RWPE2 (cell line): ENCODE data around the gene CRIM1.
A peak's percentile ranks its signal among the peaks of the same experiment; 100 is the strongest.

ENCODE experiments used
- ATAC-seq: fragments of 200-7000 bp; cut with Tn5 transposase; 3 replicates; pipeline ENCODE4 v1.9.1; 2021; ENCODE audit warnings: low read depth
- DNase-seq: peaks from one replicate; pipeline ENCODE4 v3.0.0-alpha.2; 2020; ENCODE audit warnings: low spot score
- H3K27ac ChIP-seq: fragments of 450-650 bp; 2 replicates; pipeline ENCODE4 v1.5.1; 2017; ENCODE audit warnings: mild to moderate bottlenecking; ENCODE audit not compliant: poor library complexity, severe bottlenecking
- H3K27me3 ChIP-seq: fragments of 250-450 bp; sonication (Bioruptor Pico); 2 replicates; pipeline ENCODE4 v1.5.1; 2021; ENCODE audit warnings: mild to moderate bottlenecking, moderate library complexity; ENCODE audit not compliant: insufficient read depth, poor library complexity, severe bottlenecking
- H3K36me3 ChIP-seq: fragments of 250-450 bp; sonication (Bioruptor Pico); 2 replicates; pipeline ENCODE4 v1.5.1; 2020; ENCODE audit warnings: low read depth, mild to moderate bottlenecking, moderate library complexity
- H3K4me1 ChIP-seq: fragments of 250-450 bp; sonication (Bioruptor Pico); 2 replicates; pipeline ENCODE4 v1.5.1; 2021; ENCODE audit warnings: mild to moderate bottlenecking, moderate library complexity; ENCODE audit not compliant: insufficient read depth, poor library complexity, severe bottlenecking
- H3K4me3 ChIP-seq: fragments of 250-450 bp; sonication (Bioruptor Pico); 2 replicates; pipeline ENCODE4 v1.5.1; 2021; ENCODE audit warnings: mild to moderate bottlenecking, moderate library complexity; ENCODE audit not compliant: severe bottlenecking
- H3K9me3 ChIP-seq: fragments of 250-450 bp; sonication (Bioruptor Pico); 2 replicates; pipeline ENCODE4 v1.5.1; 2021; ENCODE audit warnings: mild to moderate bottlenecking, moderate library complexity; ENCODE audit not compliant: severe bottlenecking
- CTCF ChIP-seq: fragments of 450-650 bp; IDR thresholded peaks from one replicate; pipeline ENCODE4 v1.5.1; 2017; ENCODE audit warnings: mild to moderate bottlenecking, moderate library complexity; ENCODE audit not compliant: poor library complexity, severe bottlenecking

The CRIM1 gene

GRCh38 chr2:36370281-36370680 is 14.7 kb downstream of the CRIM1 start:
- Histone ChIP-seq H3K4me3 (no peak overlapping the region), H3K4me1 (peaks cover 95% of the 10 kb centered on the region), H3K27ac (peak overlapping the region; percentile 98), H3K9me3 (no peaks in the 10 kb centered on the region), H3K36me3 (peaks cover 16% of the 10 kb centered on the region), H3K27me3 (no peaks in the 10 kb centered on the region)
- DNase-seq (no peak), ATAC-seq (no peak)
- TF ChIP-seq CTCF, result no peak

GRCh38 chr2:36371070-36371874 is 15.7 kb downstream of the CRIM1 start:
- peaks cover 16% of the 10 kb centered on the region for H3K36me3 ChIP-seq
- ATAC-seq (peak; percentile 0), DNase-seq (no peak)
- H3K27ac ChIP-seq, result peak overlapping the region; percentile 98
- H3K4me1 ChIP-seq, result peaks cover 98% of the 10 kb centered on the region
- no peaks in the 10 kb centered on the region for H3K9me3 ChIP-seq
- no peaks in the 10 kb centered on the region for H3K27me3 ChIP-seq
- TF ChIP-seq CTCF, result no peak
- H3K4me3 ChIP-seq, result no peak overlapping the region

GRCh38 chr2:36371928-36372391 is 16.4 kb downstream of the CRIM1 start:
- peak; percentile 34 for TF ChIP-seq CTCF
- peak overlapping the region; percentile 98 for H3K27ac ChIP-seq
- ATAC-seq (peak; percentile 55), DNase-seq (no peak)
- H3K4me1 ChIP-seq, result peaks cover 98% of the 10 kb centered on the region
- peaks cover 16% of the 10 kb centered on the region for H3K36me3 ChIP-seq
- no peaks in the 10 kb centered on the region for H3K27me3 ChIP-seq
- no peaks in the 10 kb centered on the region for H3K9me3 ChIP-seq
- H3K4me3 ChIP-seq, result no peak overlapping the region

DNA sequence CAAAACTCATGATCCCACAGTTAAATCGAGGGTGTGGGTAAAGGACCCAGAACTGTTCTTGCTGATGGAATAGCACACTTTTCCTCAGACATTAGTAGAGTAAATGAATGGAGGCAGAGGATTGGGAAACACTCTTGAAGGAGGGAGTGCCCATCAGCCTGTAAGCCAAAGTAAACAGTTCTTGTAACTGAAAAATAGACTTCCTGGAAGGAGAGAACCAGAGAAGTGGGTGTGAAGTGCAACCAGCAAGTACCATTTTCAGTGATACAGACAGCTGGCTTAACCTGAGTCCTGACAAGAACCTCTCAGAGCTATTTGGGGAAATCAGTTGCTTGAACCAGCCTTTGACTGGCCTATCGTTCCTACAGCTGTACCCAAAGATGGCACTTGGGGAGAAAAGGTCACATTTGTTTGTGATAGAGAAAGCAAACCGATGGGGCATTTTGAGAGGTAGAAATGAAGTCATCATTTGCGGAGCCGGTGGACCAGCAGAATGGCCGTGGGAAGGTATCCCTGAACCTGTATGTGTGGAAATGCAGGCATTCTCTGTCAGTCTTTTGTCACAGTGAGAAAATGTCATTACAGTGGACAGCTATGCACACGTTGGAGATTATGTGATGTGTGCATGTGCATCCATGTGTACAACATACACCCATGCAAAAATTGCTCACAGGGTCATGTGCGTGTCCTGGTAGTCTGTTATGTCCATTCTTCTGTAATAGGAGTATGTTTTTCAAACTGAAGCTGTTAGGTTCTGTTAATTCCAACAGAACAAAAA is 17.8 kb downstream of the CRIM1 start:
- TF ChIP-seq CTCF, result no peak
- Histone ChIP-seq H3K27me3 (no peaks in the 10 kb centered on the region), H3K36me3 (peaks cover 16% of the 10 kb centered on the region), H3K4me1 (peaks cover 100% of the 10 kb centered on the region), H3K4me3 (no peak overlapping the region), H3K27ac (peak overlapping the region; percentile 98), H3K9me3 (no peaks in the 10 kb centered on the region)
- DNase-seq (no peak), ATAC-seq (peak; percentile 15; the same call in 1 of the 3 replicates)
